Measurements from ENCODE around the gene LRRC27.

The LRRC27 gene

GRCh38 chr10:132427939-132428367 lies 96.0 kb downstream of the LRRC27 start:
- DNase-seq (ENCODE audit: low read depth): no peak

GRCh38 chr10:132428486-132428995 lies 96.5 kb downstream of the LRRC27 start:
- DNase-seq (ENCODE audit: low read depth): no peak
